Endothelial cell of umbilical vein (primary cell): ENCODE results near the gene MGST2.

ENCODE experiments used
- EZH2 ChIP-seq: IDR thresholded peaks from 2 replicates; pipeline ENCODE4 v1.6.1; 2012; ENCODE audit warnings: borderline replicate concordance, low read depth, mild to moderate bottlenecking, moderate library complexity, low read length, inconsistent platforms; ENCODE audit not compliant: severe bottlenecking
- TF ChIP-seq, protein P1 (sequence below), 2 donors: IDR thresholded peaks; 1 replicate in 1 of 2; 2 replicates in 1 of 2; pipeline ENCODE4 v1.5.1; 2011; ENCODE audit warnings: low read length in 2 of 2, mild to moderate bottlenecking in 2 of 2, moderate library complexity in 2 of 2, control low read depth in 1 of 2, inconsistent platforms in 1 of 2, low read depth in 1 of 2; ENCODE audit not compliant: insufficient read depth in 1 of 2; ENCODE audit errors: extremely low read depth in 1 of 2
- TF ChIP-seq, protein P2 (sequence below): IDR thresholded peaks from 2 replicates; pipeline ENCODE4 v1.6.1; 2011; ENCODE audit not compliant: insufficient read depth, insufficient read length

DNA sequence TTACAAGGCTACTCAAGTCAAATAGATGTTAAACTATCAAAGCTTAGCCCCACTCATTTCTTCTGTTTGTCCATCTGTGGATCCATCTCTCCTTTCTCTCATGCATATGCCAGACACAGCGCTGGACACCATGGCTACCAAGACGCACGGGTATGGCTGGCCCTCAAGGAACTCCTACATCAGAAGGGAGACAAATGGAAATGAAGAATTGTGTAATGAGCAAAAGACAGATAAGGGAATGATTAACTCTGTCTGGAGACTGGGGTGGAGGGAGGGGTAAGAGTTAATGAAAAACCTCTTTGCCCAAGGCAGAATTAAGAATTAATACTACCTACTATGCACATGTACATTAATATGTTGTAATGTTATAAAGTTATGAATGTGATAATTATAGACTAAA, 88.1 kb downstream of the MGST2 start:
- TF ChIP-seq, protein P1, sequence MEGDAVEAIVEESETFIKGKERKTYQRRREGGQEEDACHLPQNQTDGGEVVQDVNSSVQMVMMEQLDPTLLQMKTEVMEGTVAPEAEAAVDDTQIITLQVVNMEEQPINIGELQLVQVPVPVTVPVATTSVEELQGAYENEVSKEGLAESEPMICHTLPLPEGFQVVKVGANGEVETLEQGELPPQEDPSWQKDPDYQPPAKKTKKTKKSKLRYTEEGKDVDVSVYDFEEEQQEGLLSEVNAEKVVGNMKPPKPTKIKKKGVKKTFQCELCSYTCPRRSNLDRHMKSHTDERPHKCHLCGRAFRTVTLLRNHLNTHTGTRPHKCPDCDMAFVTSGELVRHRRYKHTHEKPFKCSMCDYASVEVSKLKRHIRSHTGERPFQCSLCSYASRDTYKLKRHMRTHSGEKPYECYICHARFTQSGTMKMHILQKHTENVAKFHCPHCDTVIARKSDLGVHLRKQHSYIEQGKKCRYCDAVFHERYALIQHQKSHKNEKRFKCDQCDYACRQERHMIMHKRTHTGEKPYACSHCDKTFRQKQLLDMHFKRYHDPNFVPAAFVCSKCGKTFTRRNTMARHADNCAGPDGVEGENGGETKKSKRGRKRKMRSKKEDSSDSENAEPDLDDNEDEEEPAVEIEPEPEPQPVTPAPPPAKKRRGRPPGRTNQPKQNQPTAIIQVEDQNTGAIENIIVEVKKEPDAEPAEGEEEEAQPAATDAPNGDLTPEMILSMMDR (IDR thresholded peaks at IDR 0.05; ENCODE audit: extremely low read depth in 1 of 2, insufficient read depth in 1 of 2, low read depth in 1 of 2, low read length in 2 of 2), result no peak
- TF ChIP-seq, protein P2, sequence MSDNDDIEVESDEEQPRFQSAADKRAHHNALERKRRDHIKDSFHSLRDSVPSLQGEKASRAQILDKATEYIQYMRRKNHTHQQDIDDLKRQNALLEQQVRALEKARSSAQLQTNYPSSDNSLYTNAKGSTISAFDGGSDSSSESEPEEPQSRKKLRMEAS, result no peak
- no peak for TF ChIP-seq EZH2
